HG03135 (cell line): ENCODE measurements around the gene IL1RL1.

Experiments used
- ATAC-seq: cut with Tn5 transposase; IDR thresholded peaks from one replicate; pipeline ENCODE4 v1.9.1; 2021; ENCODE audit warnings: mild to moderate bottlenecking, moderate library complexity; ENCODE audit not compliant: unreplicated experiment

IL1RL1 gene

DNA sequence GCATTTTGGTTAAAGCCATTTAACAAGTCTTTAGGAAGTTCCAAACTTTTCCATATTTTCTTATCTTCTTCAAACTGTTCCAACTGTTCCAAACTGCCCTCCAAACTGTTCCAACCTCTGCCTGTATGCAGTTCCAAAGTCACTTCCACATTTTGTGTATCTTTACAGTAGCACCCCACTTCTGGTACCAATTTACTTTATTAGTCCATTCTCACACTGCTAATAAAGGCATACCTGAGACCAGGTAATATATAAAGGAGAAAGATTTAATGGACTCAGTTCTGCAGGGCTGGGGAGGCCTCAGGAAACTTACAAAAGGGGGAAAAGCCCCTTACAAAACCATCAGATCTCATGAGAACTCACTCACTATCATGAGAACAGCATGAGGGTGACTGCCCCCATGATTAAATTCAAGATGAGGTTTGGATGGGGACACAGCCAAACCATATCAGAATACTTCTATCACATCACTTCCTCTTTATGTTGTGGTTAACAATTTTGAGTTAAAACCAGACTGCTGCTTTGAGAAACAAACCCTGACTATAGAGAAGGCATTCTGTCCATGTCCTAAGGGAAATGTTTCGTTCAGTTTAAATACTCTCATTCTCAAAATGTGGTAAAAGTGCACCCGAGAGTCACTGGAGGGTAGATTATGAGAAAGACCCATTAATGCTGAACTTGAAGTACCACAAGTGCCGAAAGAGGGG, 55.2 kb downstream of the IL1RL1 start:
- peak; percentile 77 for ATAC-seq

DNA sequence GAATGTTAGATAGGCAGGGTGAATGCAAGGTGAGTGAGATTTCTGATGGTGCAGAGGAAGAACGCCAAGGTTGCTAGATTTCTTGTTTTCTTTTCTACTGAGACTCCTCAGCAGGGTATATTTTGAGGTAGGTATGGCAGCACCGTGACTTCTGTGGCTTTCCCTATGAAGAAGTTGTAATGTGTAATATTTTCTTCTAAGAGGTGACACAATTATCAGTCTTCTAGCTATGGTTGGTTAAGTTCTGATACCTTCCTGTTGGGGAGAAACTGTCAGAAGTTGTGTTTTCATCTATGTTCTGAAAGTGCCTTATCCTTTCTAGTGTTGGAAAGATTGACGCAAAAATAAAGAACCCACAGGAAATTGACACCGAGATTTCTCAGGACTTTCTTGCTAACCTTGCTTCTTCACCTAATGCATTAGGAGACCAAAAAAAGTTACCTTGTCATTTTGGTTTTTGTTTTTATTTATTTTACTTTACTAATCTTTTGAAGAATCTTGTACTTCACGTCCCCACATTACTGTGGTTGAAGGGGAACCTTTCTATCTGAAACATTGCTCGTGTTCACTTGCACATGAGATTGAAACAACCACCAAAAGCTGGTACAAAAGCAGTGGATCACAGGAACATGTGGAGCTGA, 56.1 kb downstream of the IL1RL1 start:
- ATAC-seq: no peak

DNA sequence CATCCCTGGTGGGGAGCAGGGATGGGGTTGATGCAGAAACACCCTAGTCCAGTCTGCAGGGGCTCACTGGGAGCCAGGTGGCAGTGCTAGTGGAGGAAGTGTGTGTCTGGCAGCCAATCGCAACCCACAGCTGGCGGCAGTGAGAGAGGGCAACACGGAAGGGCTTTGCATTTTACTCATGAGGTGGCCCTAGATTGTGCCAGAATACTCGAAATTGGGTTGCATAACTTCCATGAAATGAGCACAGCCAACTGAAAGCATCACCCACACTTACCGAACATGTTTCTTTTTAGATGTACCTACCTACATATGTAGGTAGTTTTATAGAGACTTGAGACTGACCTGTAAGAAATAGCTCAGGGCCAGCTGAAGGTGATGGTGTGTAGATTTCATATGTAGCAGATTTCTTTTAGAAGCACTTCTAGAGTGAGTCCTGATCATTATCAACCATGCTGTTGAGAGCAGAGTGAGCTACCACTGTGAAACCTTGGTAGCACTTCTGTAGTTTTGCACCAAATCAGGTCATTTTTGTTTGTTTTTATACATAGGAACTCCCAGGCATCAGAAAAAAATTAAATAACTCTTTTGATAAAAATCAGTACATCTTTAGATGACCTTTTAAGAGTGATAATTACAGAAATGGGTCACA, 57.2 kb downstream of the IL1RL1 start:
- no peak for ATAC-seq

DNA sequence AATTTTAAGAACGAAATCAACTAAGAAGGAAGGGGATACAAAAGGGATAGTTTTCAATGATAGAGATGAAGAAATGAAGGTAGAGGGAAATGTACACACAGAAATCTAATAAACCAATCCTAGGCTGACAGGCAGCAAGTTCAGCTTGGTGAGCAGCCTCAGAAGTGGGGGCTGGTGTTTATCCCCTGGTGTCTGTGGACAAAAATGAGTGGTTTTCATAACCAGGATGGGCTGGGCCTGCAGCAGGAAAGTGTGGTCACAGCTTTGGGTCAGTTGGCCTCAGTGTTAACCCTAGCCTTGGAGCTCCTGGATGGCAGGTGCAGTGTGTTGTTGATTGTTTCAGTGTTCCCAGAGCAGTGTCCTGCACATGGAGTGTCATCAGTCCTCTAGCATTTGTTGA, 58.5 kb downstream of the IL1RL1 start:
- ATAC-seq: no peak

DNA sequence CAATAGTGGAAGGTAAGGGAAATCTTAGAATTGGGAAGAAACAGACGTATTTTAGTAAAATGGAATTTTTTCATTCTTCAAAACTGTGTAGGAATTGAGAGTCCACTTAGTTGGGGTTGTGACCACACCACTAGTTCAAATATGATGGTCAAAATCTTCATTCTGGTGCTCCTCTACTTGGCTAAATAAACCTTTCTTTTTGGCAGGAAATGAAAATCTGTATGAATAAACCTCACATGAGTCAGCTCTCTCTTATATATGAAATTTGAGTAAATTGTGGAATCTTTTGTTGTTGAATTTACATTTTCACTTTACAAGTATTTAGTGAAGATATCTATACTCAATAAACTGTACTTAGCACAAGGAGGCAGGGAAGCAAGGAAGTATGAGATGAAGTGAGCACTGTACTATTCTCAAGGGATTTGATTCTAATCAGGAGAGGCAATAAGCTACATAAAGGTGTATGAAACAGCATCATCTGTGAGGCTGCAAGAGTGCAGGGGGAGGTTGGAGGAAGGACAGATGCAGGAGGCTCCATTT, 64.8 kb downstream of the IL1RL1 start:
- ATAC-seq: no peak

DNA sequence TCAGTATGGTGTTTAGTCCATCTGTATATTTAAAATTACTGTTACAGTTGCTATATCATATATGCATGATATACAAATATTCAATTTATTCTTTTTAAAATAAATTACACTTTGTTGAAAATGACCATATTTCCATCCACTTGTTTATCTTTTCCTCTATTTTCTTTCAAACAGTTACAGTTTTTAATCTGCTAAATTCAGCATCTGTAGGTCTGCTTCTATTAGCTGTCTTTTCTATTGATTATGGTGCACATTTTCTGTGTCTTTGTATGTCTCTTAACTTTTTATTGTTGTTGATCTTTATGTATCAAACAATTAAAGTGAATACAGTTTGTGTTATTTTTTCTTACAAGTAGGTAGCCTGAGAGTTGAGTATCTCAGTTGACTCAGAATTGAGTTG, 72.4 kb downstream of the IL1RL1 start:
- no peak for ATAC-seq

DNA sequence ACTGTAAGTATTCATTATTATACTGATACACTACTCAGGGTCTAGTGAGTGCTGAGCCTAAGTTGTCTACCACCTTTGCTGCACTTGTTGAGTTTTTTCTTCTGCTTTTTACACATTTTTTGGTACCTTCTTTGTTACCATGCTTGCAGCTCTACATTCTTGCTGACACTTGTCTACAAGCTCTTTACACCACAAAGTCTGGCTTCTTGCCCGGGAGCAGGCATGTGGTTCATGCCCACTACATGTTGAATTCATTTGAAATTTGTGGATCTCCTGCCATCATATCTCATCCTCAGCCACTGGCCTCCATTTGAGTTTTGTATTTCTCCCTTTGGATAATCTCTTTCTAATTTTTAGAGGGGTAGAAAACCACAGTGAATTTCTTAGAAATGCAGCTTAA, 74.2 kb downstream of the IL1RL1 start:
- ATAC-seq: no peak

DNA sequence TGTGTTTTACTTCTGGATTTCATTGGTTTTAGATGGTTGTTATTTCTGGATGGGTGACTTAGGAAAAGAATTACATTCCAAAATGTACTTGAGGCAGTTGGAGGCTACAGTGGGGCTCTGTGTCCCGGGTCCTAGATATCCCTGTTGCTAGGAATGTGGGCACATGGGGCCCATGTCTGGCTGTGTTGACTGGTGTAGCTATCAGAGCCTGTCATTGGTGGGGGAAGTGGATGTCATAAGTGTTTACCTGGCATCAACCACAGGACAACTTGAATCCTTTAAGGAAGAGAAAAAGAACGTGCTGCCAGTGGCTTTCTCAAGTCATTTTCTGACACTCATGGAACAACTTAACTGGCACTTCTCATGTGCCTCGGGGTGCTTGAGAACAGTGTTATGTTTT, 74.6 kb downstream of the IL1RL1 start:
- ATAC-seq: no peak

DNA sequence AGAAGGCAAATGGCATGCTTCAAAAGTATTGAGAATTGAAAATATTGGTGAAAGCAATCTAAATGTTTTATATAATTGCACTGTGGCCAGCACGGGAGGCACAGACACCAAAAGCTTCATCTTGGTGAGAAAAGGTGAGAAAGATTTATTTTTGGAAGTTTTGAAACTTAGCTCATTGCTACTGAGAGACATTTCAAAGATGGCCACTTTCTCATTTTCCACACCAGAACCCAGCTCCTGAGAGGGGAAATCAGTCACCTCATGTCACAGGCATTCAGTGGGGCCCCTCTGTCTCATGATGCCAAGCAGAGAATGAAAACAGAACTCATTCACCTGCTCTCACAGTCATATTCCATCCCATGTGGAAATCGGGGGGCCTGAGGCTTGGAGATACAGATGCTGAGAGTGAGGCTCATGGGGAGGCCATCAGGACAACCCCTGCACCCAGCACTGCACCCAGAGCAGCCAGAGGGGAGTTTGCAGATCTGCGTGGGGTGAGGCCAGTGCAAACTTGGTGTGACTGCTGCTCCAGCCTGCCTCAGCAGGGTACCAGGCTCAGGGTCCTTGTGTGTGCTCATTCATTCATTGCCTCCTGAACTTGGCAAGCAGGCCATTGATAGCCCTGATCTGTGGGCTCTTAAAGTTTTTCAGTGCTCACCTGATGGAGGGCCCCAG, 75.6 kb downstream of the IL1RL1 start:
- no peak for ATAC-seq

DNA sequence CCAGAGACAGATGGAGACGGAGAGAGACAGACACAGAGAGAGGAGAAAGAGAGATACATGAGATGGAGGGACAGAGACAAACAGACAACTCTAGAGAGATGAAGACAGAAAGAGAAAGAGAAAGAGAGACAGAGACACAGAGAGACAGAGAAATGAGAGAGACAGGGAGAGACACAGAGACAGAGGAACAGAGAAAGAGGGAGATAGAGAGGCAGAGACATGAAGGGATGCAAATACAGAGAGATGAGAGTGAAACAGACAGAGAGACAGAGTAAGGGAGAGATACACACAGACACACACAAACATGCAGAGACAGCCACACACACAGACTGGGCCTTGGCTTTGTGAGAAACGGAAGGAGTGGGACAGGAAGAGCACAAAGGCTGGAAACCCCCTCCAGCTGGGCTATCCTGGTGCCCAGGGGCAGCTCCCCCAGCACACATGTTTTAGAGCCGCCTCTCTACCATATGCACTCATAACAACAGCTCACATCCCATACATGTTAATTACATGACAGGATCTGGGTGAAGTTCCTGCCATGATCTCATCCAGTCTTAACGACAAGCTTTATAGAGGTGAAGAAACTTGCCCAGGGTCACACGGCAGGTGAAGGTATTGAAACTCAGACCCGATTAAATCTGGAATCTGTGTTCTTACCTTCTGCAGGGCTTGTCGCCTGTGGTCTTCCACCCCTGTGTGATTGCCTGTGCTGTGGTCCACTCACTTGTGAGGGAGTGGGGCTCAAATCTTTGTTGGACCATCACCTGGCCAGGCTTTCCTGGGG, 76.6 kb downstream of the IL1RL1 start:
- no peak for ATAC-seq

DNA sequence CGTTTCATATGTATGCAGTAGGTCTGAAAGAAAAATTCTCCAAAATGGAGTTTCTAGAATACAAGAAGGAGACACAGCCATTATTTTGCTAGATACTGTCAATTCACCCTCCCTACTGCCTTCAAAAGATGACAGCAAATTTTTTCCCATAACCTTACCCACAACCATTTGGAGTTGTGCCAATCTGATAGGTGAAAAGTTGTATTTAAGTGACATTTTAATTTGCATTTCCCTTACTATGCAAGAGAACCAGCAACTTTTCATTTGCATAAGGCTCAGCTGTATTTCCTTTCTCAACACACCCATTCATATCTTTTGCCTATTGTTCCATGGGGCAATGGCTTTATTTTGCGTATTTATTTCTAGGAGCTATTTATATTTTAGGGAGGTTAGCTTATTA, 80.2 kb downstream of the IL1RL1 start:
- no peak for ATAC-seq

DNA sequence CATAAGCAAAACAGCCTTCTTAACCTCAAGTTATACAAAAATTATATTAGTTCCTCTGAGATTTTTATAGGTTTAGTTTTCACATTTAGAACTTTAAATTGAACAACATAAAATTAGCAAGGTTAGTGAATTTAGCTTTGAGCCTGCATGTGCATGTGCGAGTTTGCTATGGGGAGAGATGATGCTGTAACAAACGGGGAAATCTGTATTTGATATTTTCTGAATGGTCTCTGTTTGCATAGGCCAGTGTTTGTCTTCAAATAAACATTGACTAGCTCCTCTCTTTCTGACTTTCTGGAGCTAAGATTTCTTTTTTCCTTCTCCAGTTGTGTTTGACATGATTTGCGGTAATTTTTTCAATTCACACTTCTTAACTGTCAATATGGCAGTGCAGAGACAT, 80.7 kb downstream of the IL1RL1 start:
- ATAC-seq: no peak

DNA sequence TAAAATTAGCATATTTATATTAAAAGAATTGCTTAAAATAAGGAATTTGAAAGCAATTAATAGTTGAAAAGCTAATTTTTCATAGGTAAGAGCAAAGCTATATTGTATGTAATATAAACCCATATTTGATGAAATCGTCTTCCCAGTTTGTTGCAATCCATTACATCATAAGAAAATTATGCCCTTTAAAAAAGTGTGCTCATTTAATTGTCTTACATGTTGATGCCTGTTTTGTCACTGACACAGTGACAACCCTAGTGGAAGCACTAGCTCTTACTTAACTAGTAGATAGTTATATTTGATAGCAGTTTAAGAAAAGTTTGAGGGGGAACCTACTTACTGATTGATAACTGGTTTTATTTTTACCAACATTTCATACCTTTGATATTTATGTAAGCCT, 81.6 kb downstream of the IL1RL1 start:
- no peak for ATAC-seq

DNA sequence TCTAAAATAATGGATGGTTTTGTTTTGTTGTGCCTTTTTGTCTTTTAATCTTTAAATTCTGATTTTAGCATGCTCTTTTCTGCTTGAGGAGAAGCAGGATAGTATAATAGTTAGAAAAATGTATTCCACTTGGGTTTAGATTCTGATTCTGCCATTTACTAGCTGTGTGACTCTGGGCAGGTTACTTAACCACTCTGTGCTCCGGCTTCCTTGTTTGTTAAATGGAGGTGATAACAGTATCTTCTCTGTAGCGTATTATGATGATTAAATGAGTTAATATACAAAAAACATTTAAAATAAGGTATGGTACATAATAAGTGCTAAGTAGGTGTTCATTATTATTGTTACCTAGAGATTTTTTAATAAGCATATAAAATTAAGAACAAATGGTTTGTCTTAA, 84.6 kb downstream of the IL1RL1 start:
- no peak for ATAC-seq

DNA sequence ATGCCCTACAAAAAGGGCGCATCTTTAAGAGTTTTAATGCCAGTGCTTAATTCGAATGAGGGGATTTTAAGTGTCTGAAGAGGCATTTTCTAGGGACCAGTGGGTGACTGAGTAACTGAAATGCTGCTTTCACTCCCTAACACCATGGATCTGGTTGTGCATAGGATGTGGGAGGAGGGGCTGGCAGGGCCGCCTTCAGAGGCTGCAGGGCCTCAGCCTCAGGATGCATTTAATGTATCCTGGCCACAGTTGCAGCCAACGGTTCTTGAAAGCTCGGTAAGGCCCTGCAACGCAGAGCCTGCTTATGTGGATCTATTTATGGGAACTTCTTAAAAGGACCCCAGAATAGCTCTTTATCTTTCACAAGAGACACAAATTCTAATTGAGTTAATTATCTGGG, 85.8 kb downstream of the IL1RL1 start:
- ATAC-seq: no peak

DNA sequence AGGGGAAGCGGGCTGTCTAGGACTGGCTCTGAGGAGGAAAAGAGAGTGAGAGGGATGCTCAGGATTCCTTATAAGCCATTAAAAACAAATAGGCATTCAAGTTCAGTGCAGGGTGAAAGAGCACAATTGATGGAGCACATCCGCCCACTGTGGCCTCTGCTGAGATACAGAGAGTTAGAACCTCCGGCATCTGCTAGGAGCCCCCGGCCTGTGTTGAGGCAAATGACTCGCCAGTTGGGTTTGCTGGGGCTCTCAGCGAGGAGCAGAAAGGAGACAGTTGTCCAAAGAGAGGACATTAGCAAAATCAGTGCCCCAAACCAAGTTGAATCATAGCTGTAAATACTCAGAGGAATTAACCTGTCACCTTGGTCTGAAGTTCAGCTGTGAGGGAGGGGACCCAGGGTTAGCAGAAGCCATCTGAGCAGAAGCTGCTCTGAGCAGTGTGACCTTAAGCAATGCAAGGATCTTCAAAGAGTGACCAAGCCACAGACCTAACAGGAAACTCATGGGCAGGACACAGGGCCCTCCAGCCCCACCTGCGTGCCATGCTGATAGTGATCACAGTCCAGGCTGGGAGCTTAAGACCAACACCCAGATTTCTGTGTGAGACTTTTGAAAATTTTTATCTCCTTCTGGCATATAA, 88.3 kb downstream of the IL1RL1 start:
- ATAC-seq: no peak

DNA sequence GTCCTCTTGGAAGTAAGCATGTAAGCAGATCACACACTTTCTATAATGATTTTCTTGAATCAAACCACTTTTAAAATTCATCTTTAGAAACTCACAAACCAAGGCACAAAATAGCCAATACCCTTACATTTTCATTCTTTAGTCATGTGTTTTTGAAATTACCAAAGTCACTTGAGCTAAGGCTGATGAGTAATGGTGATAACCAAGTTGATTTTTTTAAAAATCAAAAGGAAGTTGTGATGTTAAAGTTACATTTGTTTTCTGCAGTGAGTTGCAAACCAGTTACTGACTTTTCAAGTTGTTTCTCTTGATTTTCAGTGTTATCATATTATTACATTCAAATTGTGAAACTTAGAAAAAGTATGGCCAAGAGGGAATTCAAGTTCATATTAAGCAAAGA, 90.1 kb downstream of the IL1RL1 start:
- no peak for ATAC-seq
